ENCODE measurements around the gene COL8A2.
"Not testable (repeated sequence)": the region's sequence is repeated elsewhere in the genome, so short reads cannot be mapped to it uniquely, and the experiment has no call there.

Gene COL8A2

DNA sequence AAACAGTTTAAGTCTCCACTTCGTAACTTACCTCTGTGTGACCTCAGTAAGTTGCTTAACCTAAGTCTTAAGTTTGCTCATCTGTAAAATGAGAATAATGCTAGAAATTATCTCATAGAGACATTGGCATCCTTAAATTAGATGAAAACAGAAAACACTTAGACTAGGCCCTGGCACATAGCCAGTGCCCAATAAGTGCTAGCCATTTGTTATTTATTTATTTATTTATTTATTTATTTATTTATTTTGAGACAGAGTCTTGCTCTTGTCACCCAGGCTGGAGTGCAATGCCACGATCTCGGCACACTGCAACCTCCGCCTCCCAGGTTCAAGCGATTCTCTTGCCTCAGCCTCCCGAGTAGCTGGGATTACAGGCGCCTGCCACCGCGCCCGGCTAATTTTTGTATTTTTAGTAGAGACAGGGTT lies 33.8 kb upstream of the COL8A2 start:
- peak overlapping the region; percentile 98 for H3K27ac ChIP-seq
- DNase-seq (ENCODE audit: low read depth, low spot score) = not testable (repeated sequence)

DNA sequence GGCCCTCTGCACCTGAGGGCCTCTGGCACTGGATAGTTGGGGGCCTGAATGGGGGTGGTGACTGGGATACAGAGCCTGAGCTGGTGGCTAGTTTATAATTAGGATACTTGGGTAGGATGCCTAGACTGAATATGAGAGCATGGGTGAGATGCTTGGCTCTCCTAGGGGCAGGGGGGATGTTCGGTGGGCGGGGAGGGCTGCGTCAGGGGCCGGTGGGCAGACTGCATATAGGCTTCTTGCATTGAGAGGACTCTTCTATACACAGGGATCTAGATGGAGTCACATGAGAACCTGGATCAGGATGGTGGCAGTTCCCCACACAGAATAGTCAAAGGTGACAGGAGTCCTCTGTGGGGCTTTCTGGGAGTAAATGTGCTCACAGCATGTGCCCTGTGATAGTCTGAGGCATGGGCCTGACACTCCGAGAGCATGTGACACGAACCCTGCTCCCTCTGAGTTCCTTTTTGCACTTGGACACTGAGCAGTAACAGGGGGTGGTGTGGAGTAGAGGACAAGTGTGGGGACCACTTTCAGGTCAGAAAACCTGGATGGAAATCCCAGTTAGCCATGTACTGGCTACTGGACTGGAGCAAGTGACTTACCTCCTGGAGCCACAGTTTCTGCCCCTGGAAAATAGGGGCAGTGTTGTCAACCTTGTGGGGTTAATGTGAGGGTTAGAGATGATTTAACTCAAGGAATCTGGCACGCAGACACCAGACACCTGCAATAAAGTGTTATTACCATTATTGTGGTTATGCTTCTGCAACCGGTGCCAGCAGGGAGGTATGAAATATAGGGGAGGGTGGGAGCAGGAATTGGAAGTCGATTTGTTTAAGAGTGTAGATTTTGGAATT lies 33.2 kb upstream of the COL8A2 start:
- peak overlapping the region; percentile 98 for H3K27ac ChIP-seq
- DNase-seq (ENCODE audit: low read depth, low spot score) = no peak

DNA sequence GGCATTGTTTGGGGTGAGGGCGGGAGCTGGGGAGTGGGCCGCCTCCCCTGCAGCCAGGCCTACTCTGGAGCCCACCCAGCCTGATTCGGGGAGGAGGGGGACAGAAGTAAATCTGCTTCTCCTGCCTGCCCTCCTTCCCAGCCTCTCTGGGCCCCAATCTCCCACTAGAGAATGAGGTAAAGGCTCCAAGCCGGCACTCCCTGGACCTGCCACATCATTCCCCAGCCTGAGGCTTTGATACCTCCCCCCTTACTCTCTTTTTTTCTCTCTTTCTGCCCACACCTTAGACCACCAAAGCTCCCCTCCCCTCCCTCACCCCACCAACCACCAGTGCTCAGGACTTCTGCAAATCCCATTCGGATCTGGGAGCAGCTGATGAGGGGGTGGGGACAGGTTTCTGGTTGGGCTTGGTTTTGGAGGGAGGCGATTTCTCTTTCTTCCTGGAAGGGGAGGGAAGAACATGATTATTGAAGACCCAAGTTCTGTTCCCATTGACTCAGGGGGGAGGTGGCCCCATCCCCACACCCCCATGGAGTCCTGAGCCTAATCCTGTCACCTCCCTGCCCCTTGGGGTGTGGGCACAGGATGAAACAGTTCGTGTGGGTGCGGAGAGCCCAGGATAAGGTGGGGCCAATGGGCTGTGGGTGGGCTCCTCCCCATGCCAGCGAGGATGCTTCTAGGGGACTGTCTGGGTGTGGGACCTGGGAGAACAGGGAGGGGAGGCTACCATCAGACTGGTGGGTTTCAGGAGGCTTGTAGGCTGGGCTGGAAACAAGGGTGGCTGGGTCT lies 32.3 kb upstream of the COL8A2 start:
- H3K27ac ChIP-seq = peak overlapping the region; percentile 98
- DNase-seq (ENCODE audit: low read depth, low spot score) = no peak

DNA sequence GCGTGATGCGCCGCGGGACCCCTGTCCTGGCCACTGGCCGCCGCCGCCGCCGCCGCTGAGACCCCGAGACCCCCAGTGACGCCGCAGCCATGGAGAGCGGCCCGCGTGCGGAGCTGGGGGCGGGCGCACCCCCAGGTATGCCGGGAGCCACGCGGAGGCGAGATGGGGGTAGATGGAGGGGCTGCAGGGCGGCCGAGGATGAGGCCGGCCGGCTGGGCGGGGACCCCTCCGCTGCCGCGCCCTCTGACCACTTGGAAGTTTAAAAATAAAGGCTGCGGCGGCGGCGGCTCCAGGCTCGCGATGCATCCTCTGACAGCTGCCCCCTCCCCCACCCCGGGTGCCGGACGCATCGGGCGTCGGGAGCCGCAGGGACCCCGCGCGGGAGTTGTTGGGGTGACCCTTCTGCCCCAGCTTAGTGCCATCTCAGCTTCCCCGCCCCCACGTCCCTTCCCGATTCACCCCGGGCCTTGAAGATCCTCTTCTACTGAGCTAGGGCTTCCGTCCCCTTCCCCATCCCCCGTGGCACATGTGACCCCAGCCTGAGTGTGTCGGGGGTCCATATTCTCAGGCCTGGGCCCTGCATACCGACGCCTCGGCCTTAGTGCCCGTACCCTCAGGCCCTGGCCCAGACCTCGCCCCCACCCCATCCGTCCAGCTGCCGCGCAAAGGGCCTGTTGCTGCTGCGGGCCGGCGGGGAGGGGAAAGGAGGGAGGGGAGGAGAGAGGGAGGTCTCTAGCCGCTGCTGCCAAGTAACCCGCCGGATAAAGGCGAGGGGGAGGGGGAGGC lies 31.5 kb upstream of the COL8A2 start:
- peak overlapping the region; percentile 98 for H3K27ac ChIP-seq
- DNase-seq (ENCODE audit: low read depth, low spot score) = no peak

DNA sequence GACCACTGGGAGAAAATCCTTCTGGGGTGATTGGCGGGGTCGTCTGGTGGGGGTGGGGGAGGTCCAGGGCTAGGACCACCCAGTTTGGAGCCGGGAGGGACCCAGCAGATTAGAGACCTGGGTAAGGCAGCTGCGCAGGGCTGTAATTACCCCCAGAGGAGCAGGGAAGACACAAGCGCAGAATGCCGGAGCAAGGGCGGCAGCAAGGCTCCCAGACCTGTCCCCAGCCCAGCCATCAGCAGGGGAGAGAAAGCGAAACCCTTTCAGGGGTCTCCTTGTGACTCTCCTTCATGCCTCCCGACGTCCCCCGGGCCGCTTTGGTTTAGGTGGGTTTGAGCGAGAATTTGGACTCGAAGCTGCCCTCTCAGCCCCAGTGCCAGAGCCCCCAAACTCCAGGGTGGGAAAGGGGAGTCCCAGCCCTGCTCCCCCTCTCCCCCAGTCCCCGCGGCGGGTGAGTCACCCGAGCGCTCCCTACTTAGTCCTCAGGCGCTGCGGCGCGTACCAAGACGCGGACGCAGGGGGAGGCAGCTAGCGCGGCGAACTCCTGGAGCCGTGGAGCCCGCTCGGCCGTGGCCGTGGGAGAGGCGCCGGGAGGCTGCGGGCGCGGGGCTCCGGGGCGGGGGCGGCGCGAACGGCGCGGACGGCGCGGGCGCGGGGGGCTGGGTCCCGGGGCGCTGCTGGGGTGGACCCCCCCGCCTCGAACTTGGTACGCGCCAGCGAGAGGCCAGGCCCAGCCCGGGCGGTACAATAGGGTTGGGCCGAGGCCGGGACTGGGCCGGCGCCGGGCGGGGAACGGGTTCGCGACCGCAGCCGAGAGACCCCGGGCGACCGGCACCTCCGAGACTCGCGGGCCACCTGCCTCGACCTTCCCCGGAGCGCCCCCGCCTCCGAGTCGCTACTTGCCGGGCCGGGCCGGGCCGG lies 30.6 kb upstream of the COL8A2 start, which contains the start of gene MAP7D1:
MAP7D1 (plus strand) TSS at position 753 of the 921 bp plus-strand sequence. CDS start 258 bp downstream, outside the sequence.
- H3K27ac ChIP-seq = peak within 1 kb of the TSS; percentile 98
- DNase-seq (ENCODE audit: low read depth, low spot score) = peak; percentile 31

DNA sequence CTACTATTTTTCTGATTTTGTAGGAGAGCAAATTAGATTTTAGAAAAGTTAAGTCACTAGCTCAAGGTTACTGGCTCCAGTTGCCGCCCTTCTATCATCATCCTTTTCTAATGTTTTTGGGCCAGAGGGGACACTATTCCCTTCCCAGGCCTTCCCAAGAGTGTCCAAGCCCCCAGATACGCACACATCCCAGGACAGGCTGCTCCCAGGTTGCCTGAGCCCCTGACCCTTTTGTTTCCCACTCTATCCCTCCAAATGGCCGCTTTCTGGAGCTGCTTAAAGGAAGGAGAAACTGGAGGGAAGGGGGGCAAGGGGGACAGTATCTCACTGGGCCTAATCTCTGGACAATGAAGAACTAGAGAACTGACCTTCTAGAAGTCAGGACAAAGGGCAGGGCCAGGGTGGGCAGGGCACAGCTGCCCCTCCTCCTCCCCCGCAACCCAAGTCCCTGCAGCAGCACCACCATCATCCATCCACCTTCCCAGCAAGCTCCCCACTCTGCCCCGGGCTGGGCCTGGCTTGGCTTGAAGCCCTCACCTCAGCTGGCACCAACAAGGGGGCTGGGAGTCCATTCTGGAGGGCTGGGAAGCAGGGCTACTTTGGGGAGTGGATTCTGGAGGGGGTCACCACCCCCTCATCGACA lies 29.9 kb upstream of the COL8A2 start:
- no peak for DNase-seq (ENCODE audit: low read depth, low spot score)
- H3K27ac ChIP-seq = peak overlapping the region; percentile 98

DNA sequence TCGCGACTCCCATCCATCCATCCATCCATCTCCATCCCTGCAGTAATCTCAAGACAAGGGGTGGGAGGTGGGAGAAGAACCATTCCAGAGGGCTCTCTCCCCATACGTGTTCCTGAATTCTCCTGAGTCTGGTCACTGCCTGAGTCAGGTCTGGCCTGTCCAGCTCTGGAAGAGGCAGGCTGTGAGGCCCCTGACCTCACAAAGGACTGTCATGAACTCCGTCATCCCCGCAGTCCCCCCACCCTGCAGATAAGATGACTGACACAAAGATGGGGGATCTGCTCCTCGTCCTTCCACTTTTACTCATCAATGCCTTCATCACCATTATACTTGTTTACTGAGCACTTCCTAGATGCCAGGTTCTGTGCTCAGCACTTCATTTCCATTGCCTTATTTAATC lies 29.3 kb upstream of the COL8A2 start:
- no peak for DNase-seq (ENCODE audit: low read depth, low spot score)
- H3K27ac ChIP-seq = no peak overlapping the region

DNA sequence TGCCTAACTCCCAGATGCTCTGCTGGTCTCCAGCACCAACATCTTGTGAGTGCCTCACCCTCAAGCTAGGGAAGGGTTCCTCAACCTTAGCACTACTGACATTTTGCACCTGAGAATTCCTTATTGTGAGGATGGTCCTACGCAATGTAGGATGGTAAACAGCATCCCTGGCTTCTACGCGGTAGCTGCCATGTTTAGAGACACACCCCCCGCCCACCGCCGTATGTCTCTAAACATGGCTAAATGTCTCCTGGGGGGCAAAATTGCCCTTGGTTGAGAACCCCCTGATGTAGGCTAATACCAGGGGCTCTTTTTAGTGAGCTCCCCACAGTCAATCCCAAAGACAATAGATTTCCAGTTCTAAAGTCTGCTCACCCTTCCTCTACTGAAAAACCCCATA lies 28.5 kb upstream of the COL8A2 start:
- no peak overlapping the region for H3K27ac ChIP-seq
- DNase-seq (ENCODE audit: low read depth, low spot score) = no peak

DNA sequence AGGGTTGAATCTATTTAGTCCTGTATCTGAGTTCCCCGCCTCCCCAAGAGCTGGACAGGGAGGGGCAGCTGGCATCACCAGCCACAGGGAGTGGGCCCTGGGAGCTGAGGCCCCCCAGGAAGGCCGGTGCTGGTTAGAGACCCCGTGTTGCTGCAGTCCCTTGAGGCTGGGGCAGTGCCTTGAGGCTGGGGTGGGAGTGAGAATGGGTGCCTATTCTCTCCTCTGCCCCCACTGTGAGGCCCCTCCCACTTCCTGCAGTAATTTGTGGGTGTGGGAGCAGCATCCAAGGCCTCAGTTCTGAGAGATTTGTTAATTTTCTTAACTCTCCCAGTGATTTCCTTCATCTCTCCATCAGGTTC lies 26.8 kb upstream of the COL8A2 start:
- H3K27ac ChIP-seq = peak overlapping the region; percentile 100
- no peak for DNase-seq (ENCODE audit: low read depth, low spot score)

DNA sequence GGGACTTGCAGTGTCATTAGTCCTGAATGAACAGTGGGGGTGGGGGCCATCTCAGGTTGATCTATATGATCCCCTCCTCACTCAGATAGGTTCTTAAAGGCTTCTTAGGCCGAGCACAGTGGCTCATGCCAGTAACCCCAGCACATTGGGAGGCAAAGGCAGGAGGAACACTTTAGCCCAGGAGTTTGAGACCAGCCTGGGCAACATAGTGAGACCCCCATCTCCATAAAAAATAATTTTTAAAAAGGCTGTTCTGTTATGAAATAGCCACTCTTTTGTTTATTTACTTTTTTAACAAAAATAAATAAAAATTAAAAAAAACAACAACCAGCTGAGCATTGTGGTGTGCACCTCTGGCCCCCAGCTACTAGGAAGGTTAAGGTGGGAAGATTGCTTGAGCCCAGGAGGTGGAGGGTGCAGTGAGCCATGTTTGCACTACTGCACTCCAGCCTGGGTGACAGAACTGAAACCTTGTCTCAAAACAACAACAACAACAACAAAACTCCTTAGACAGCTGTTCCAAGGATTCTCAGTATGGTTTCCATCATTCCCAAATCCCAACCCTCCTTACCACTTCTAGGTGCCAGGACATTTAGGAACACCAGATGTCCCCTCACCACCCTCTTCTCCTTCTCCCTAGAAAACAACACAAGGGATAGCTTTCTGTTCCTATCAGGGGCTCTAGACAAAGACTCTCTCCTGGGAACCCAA lies 26.3 kb upstream of the COL8A2 start:
- H3K27ac ChIP-seq = peak overlapping the region; percentile 100
- DNase-seq (ENCODE audit: low read depth, low spot score) = no peak

DNA sequence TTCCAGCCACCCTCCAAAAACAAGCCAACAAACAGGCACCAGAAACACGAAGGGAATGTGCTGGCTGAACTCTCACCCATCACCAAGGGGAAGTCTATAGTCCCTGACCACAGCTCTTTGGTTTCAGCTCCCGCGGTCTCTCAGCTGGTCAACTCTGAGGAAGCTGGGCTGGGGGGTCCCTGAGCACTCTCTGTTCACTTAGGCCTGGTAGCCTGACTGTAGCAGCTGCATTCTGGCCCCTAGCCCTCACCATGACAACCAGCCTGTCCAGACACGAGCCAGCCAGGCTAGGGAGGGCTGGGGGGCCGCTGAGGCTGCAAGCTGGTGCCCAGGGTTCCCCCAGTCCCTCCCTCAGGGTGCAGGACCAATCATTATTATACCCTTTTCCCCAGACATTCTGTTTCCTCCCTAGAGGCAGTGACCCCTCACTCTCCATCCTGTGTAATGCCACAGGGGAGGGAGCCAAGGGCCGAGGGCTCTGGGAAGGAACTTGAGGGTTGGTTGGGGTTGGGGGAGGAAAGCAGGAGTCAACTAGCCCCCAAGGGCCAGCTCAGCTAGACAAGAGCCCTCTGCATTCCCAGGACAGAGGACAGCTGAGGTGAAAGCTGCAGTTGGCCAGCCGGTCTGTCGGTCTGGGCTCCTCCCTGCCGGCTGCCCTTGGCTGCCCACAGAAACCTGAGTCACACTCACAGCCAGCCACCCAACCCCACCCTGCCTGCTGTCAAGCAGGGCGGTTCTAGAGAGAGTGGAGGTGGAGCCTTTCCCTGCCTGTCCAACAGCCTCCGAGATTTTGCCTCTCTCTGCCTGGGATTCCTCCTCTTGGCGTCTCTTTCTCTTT lies 25.5 kb upstream of the COL8A2 start:
- peak; percentile 91 for DNase-seq (ENCODE audit: low read depth, low spot score)
- H3K27ac ChIP-seq = peak overlapping the region; percentile 100

DNA sequence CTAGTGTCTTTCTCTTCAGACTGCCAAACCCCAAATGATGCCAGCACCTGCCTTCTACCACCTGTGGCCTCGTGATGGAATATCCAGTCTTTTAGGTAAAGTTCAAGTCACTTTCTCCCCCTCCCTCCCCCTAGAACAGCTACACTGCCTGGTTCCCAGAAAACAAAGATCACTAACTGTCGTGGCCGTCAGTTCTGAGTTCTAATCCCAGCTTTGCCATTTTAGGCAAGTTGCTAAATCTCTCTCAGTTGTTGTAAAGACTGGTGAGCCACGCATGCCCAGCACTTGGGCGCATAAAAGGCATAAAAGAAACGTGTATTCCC lies 24.9 kb upstream of the COL8A2 start:
- H3K27ac ChIP-seq = peak overlapping the region; percentile 100
- no peak for DNase-seq (ENCODE audit: low read depth, low spot score)

DNA sequence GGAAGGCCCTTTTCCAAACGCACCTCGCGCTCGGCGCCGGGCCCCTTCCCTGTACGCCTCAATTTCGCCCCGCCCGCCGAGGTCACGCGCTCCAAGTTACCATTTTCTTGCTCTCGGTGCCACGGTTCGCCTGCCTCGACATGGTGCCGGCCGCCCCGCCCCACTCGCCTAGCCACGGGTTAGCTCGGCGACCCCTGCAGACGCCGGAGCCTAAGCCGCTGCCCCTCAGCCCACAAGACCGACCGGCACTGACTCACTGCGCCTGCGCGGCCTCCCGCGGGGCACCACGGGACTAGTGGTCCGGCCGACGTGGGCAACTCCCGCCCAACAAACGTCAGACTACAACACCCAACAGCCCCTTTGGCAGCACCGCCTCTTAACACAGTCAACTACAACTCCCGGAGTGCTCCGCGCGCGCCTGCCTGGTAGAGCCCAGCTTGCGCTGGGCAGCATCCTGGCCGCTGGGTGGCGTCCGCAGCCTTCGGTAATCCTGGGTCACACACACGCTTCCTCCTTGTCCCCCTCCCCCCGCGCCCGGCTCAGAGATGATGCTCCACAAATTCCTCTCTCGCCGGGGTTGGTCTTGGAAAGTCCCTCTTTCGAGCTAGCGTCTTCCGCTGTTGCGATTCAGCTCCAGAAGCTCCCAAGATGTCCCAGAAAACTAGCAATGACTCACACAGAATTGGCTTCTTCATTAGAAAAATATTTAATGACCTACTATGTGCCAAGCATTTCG lies 24.4 kb upstream of the COL8A2 start, which contains the start of gene TRAPPC3:
TRAPPC3 (minus strand) TSS at position 250 of the 736 bp plus-strand sequence; CDS start at position 142, 108 bp downstream.
- peak; percentile 98 for DNase-seq (ENCODE audit: low read depth, low spot score)
- H3K27ac ChIP-seq = peak within 1 kb of the TSS; percentile 100

DNA sequence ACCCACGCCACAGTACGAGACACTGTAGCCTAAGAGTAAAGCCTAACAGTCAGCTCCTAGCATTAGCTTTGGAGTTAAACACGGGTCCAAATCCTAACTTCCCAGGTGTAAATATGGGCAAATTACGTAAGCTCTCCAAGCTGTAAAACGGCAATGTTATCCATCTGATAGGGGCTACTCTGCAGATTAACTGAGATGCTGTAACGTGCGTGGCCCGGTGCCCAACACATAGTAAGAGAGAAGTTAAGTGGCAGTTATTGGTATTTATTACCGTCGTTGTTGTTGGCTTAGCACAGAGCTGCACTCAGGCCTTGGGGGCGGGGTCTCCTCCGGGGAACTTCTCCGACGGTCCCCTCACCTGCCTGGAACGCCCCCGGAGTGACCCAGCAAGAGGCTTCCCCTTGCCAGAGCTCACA lies 23.8 kb upstream of the COL8A2 start:
- no peak for DNase-seq (ENCODE audit: low read depth, low spot score)
- peak overlapping the region; percentile 100 for H3K27ac ChIP-seq

DNA sequence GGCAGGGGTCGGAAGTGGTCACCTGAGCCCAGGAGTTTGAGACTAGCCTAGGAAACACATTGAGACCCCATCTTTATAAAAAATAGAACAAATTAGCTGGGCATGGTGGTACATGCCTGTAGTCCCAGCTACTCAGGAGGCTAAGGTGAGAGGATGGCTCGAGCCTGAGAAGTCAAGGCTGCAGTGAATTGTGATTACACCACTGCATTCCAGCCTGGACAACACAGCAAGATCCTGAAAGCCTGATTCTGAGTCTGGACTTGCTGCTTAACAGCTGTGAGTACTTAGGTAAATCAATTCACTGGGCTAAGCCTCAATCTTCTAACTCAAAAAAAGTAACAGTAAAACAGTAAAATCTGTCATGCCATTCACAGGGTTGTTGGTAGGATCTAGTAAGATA lies 19.4 kb upstream of the COL8A2 start:
- H3K27ac ChIP-seq = no peak overlapping the region

DNA sequence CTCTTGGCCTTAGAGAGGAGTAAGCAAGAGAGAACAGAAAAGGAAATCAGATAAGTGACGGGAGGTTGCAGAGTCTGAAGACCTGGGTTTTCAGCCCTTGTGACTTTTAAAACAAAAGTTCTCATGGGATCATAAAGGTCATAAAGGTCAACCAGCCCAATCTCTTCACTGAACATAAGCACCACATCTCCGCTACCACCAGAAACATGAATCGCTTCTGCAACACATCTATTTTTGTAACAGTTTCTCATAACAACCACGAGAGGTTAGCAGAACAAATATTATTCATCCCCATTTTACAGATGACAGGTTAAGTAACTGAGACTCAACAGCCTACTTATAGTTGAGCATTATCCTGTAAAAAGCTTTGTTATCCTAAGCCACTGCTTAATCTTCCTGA lies 18.4 kb upstream of the COL8A2 start:
- DNase-seq (ENCODE audit: low read depth, low spot score) = no peak
- no peak overlapping the region for H3K27ac ChIP-seq

More for the DNA sequence above, 19.4 kb upstream of the COL8A2 start:
- DNase-seq (ENCODE audit: low read depth, low spot score) = no peak

DNA sequence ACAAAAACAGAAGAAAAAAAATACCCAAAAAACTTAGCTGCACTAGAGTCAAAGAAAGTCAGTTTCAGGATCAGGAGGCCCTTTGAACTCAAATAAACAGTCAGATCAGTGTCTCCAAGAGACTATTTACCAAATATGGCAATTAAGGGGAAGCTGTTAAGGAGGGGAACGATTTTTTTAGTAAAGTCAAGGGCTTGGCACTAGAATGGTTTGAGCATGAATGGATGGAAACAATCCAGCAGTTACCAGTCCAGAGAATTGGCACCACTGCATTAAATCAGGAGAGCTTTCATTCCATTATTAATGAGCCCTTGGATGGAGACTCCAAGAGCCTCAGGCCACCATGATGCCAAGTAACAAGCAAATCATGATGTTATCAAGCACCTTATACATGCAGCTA lies 17.1 kb upstream of the COL8A2 start:
- no peak for DNase-seq (ENCODE audit: low read depth, low spot score)
- H3K27ac ChIP-seq = no peak overlapping the region
